Measurements from ENCODE around the gene FGA. TPM values are rescaled to one million over a fixed set of nuclear protein-coding genes. Genes with fewer than 3 reads are reported as not detected.

FGA gene
- total RNA-seq, 1 donor from 2014 or later, result not detected

GRCh38 chr4:154609532-154609931, 19.0 kb upstream of the FGA start:
- TF ChIP-seq, protein P1, sequence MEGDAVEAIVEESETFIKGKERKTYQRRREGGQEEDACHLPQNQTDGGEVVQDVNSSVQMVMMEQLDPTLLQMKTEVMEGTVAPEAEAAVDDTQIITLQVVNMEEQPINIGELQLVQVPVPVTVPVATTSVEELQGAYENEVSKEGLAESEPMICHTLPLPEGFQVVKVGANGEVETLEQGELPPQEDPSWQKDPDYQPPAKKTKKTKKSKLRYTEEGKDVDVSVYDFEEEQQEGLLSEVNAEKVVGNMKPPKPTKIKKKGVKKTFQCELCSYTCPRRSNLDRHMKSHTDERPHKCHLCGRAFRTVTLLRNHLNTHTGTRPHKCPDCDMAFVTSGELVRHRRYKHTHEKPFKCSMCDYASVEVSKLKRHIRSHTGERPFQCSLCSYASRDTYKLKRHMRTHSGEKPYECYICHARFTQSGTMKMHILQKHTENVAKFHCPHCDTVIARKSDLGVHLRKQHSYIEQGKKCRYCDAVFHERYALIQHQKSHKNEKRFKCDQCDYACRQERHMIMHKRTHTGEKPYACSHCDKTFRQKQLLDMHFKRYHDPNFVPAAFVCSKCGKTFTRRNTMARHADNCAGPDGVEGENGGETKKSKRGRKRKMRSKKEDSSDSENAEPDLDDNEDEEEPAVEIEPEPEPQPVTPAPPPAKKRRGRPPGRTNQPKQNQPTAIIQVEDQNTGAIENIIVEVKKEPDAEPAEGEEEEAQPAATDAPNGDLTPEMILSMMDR (conservative IDR thresholded peaks at IDR 0.05; ENCODE audit: low read depth, low read length), result no peak
- no peak overlapping the region for H3K4me3 ChIP-seq (ENCODE audit: low read depth, low read length)

GRCh38 chr4:154608361-154609252, 18.1 kb upstream of the FGA start:
- no peak overlapping the region for H3K4me3 ChIP-seq (ENCODE audit: low read depth, low read length)
- DNase-seq (ENCODE audit: low read depth), result no peak
- TF ChIP-seq, protein P1 (conservative IDR thresholded peaks at IDR 0.05; ENCODE audit: low read depth, low read length), result no peak

More at GRCh38 chr4:154609532-154609931, 19.0 kb upstream of the FGA start:
- DNase-seq (ENCODE audit: low read depth), result no peak

- DNase-seq (ENCODE audit: low read depth), result no peak
- TF ChIP-seq, protein P1 (conservative IDR thresholded peaks at IDR 0.05; ENCODE audit: low read depth, low read length), result no peak
- H3K4me3 ChIP-seq (ENCODE audit: low read depth, low read length), result no peak overlapping the region
Measured at GRCh38 chr4:154606728-154607723, 16.5 kb upstream of the FGA start.

DNA sequence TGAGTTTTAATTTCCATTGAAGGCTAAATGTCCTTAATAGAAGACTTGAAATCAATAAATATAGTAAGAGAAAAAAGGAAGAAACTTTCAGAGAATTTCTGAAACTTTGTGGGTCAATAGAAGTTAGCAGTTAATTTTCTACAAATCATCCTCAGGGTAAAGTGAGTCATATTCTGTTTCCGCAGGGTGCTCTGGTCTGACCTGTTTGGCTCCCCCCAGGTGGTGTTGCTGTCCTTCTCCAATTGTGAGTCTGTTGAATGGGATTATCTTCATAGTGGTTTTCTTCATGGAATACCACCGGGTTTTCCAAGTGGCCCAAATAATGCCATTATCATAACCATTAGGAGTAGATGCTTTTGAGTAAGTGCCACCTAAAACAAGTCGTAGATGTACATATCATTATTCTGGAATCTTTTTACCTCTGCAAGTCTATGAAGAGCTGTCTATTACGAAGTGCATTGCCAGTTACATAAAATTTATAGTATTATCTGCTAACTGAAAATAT, 14.2 kb upstream of the FGA start:
- H3K4me3 ChIP-seq (ENCODE audit: low read depth, low read length), result no peak overlapping the region
- TF ChIP-seq, protein P1 (conservative IDR thresholded peaks at IDR 0.05; ENCODE audit: low read depth, low read length), result no peak
- no peak for DNase-seq (ENCODE audit: low read depth)

GRCh38 chr4:154603033-154603943, 12.7 kb upstream of the FGA start:
- H3K4me3 ChIP-seq (ENCODE audit: low read depth, low read length), result no peak overlapping the region
- DNase-seq (ENCODE audit: low read depth), result no peak
- TF ChIP-seq, protein P1 (conservative IDR thresholded peaks at IDR 0.05; ENCODE audit: low read depth, low read length), result no peak
